ENCODE data around the gene AFAP1L2. TPM values are rescaled to one million over a fixed set of nuclear protein-coding genes. Genes with fewer than 3 reads are reported as not detected.
A peak's percentile ranks its signal among the peaks of the same experiment; 100 is the strongest.

Gene AFAP1L2
- total RNA-seq, 4 donors from 2014 or later, result 28.4 to 86.6 (median 48.6) TPM

GRCh38 chr10:114307731-114308130 is 96.6 kb downstream of the AFAP1L2 start:
- intact Hi-C loops (cut with DNase I; ENCODE audit: low total_unique reads), result loop anchor here (10.0 kb wide), 2 partner anchors 97 to 127 kb away; partner anchors contain the start of gene AFAP1L2
- no peak overlapping the region for H3K4me3 ChIP-seq
- no peaks in the 10 kb centered on the region for H3K4me1 ChIP-seq
- no peak overlapping the region for H3K27ac ChIP-seq
- TF ChIP-seq CTCF (IDR thresholded peaks at IDR 0.05) (no peak), POLR2A (IDR thresholded peaks at IDR 0.05) (no peak)
- H3K36me3 ChIP-seq, result no peaks in the 10 kb centered on the region
- H3K27me3 ChIP-seq, result no peaks in the 10 kb centered on the region
- no peak for DNase-seq
- no peaks in the 10 kb centered on the region for H3K9me3 ChIP-seq

DNA sequence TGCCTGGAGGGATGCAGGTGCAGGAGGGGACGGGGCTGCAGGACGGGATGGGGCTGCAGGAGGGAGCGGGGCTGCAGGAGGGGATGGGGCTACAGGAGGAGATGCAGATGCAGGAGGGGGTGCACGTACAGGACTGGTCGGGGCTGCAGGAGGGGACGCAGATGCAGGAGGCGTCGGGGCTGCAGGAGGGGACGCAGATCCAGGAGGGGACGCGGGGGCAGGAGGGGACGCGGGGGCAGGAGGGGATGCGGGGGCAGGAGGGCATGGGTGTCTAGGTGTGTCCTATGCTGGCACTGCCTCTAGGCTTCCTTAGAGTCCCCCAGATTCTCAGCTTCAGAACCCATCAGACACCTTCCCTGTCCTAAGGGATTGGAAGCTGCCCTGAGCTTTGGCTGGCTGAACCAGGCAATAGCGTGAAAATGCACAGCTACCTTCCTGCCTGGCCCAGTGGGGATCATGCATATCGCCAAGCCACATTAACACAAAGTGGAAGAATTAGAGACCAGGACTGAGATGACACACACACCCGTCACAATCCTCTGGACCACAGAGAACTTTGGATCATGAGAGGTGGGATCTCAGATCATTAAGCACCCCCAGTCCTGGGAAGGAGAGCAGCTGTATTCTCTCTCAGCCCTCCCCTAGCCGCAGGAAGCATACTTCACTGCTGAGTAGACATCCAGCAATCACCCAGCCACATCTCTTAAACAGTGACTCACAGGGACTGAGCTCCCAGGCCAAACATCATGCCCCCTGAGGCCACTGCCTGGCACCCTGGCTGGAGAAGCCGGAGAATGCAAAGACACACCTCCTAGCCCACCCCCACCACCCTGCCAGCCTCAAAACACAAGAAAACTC is 98.0 kb downstream of the AFAP1L2 start:
- intact Hi-C loops (cut with DNase I; ENCODE audit: low total_unique reads), result loop anchor here (10.0 kb wide), 2 partner anchors 98 to 128 kb away; partner anchors contain the start of gene AFAP1L2
- no peaks in the 10 kb centered on the region for H3K27me3 ChIP-seq
- DNase-seq, result no peak
- H3K4me3 ChIP-seq, result no peak overlapping the region
- TF ChIP-seq POLR2A (IDR thresholded peaks at IDR 0.05) (no peak), CTCF (IDR thresholded peaks at IDR 0.05) (no peak)
- H3K4me1 ChIP-seq, result peaks cover 0 to 7% of the 10 kb centered on the region in 2 donors
- no peaks in the 10 kb centered on the region for H3K36me3 ChIP-seq
- no peak overlapping the region for H3K27ac ChIP-seq
- H3K9me3 ChIP-seq, result no peaks in the 10 kb centered on the region

GRCh38 chr10:114305521-114305925 is 98.8 kb downstream of the AFAP1L2 start:
- no peak for TF ChIP-seq POLR2A (IDR thresholded peaks at IDR 0.05)
- TF ChIP-seq CTCF (IDR thresholded peaks at IDR 0.05), result no peak
- Histone ChIP-seq H3K4me3 (no peak overlapping the region), H3K36me3 (no peaks in the 10 kb centered on the region), H3K9me3 (no peaks in the 10 kb centered on the region), H3K27me3 (no peaks in the 10 kb centered on the region), H3K4me1 (peaks cover 0 to 7% of the 10 kb centered on the region in 2 donors), H3K27ac (no peak overlapping the region)
- no peak for DNase-seq
- intact Hi-C loops (cut with DNase I; ENCODE audit: low total_unique reads), result loop anchor here (10.0 kb wide), 2 partner anchors 99 to 129 kb away; partner anchors contain the start of gene AFAP1L2

- TF ChIP-seq CTCF (IDR thresholded peaks at IDR 0.05), result peak in 3 of 4 experiments; percentile 20 to 50 (median 21)
- no peak for TF ChIP-seq POLR2A (IDR thresholded peaks at IDR 0.05)
- Histone ChIP-seq H3K4me3 (peak overlapping the region; percentile 6 to 14), H3K27ac (peak overlapping the region; percentile 52 to 69), H3K9me3 (no peaks in the 10 kb centered on the region), H3K4me1 (peaks cover 0 to 7% of the 10 kb centered on the region in 2 donors), H3K27me3 (no peaks in the 10 kb centered on the region), H3K36me3 (no peaks in the 10 kb centered on the region)
- intact Hi-C loops (cut with DNase I; ENCODE audit: low total_unique reads), result loop anchor here (10.0 kb wide), 2 partner anchors 100 to 130 kb away; partner anchors contain the start of gene AFAP1L2
- DNase-seq, result peak in 1 of 2 donors; percentile 32
Measured at GRCh38 chr10:114304571-114305421, 99.5 kb downstream of the AFAP1L2 start.
